ENCODE data around the gene PSME3IP1.

DNA sequence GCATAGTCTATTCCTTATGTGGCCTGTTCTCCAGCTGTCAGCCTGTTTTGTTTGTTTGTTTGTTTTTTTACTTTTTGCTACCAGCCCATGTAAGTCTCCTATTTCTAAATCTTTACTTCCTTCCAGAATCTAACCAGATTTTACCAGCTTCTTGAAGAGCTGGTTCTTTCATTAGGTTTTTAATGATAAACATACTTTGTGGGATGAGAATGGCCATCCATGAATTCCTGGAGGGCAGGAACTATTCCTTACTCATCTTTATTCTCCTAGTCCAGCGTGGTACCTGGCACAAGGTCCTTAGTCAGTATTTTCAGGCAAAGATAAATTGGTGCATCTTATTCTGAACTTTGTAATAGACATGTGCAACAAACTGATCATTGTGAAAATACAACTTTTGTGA is 17.6 kb upstream of the PSME3IP1 start:
- TF ChIP-seq CTCF (IDR thresholded peaks at IDR 0.05): no peak
- TF ChIP-seq POLR2A (IDR thresholded peaks at IDR 0.05): no peak
